NCI-H524 treated with DMSO at 0.1 percent for 48 hours (cell line): ENCODE data around the gene CLDN11.

Experiments
- DNase-seq: peaks from one replicate; lab custom pipeline; 2025; lab: John Stamatoyannopoulos, UW

Gene CLDN11

GRCh38 chr3:170418422-170419398, at the start of gene CLDN11:
TSS of gene CLDN11 (plus strand) at chr3:170418868. CDS start at chr3:170419067, 199 bp downstream.
- DNase-seq = peak; percentile 12

- no peak for DNase-seq
These were observed 49.7 kb upstream of the CLDN11 start for GRCh38 chr3:170368921-170369320.

- no peak for DNase-seq
These were observed 46.3 kb upstream of the CLDN11 start for GRCh38 chr3:170372190-170372879.

GRCh38 chr3:170383567-170383966, 35.1 kb upstream of the CLDN11 start:
- no peak for DNase-seq

- DNase-seq = no peak
These were observed 32.2 kb upstream of the CLDN11 start for GRCh38 chr3:170386468-170386867.

GRCh38 chr3:170387950-170388349, 30.7 kb upstream of the CLDN11 start:
- DNase-seq = no peak

- no peak for DNase-seq
These were observed 27.6 kb upstream of the CLDN11 start for GRCh38 chr3:170391108-170391507.

GRCh38 chr3:170397685-170398084, 21.0 kb upstream of the CLDN11 start:
- DNase-seq = no peak

- DNase-seq = no peak
These were observed 13.6 kb upstream of the CLDN11 start for GRCh38 chr3:170405101-170405500.

- peak; percentile 50 for DNase-seq
These were observed 8.1 kb upstream of the CLDN11 start for GRCh38 chr3:170410428-170411029.

GRCh38 chr3:170413291-170413690, 5.4 kb upstream of the CLDN11 start:
- no peak for DNase-seq

- DNase-seq = peak; percentile 39
These were observed 4.4 kb upstream of the CLDN11 start for GRCh38 chr3:170414202-170414663.

- no peak for DNase-seq
These were observed 1.6 kb upstream of the CLDN11 start for GRCh38 chr3:170417090-170417489.

- no peak for DNase-seq
These were observed 954 bp downstream of the CLDN11 start for GRCh38 chr3:170419557-170420087.

GRCh38 chr3:170420307-170420821, 1.7 kb downstream of the CLDN11 start:
- DNase-seq = no peak

GRCh38 chr3:170421111-170421641, 2.5 kb downstream of the CLDN11 start:
- no peak for DNase-seq

GRCh38 chr3:170421758-170422157, 3.1 kb downstream of the CLDN11 start:
- no peak for DNase-seq

GRCh38 chr3:170423001-170423615, 4.4 kb downstream of the CLDN11 start:
- no peak for DNase-seq

- no peak for DNase-seq
These were observed 6.2 kb downstream of the CLDN11 start for GRCh38 chr3:170424879-170425278.

GRCh38 chr3:170425491-170426239, 7.0 kb downstream of the CLDN11 start:
- no peak for DNase-seq
